D721Med (cell line): ENCODE data around the gene COL5A2.

Experiments used
- DNase-seq: peaks from one replicate; pipeline ENCODE4 v3.0.0; 2011; ENCODE audit warnings: low spot score; ENCODE audit not compliant: insufficient read length
- FAIRE-seq: peaks from 2 replicates; lab custom pipeline; 2011; peaks lifted over from hg19 to GRCh38; lab: Jason Lieb, UNC
- CTCF ChIP-seq: IDR thresholded peaks from 2 replicates; pipeline ENCODE4 v1.5.1; 2012; ENCODE audit warnings: mild to moderate bottlenecking, control low read depth; ENCODE audit not compliant: insufficient read depth; ENCODE audit errors: missing control alignments

The COL5A2 gene

DNA sequence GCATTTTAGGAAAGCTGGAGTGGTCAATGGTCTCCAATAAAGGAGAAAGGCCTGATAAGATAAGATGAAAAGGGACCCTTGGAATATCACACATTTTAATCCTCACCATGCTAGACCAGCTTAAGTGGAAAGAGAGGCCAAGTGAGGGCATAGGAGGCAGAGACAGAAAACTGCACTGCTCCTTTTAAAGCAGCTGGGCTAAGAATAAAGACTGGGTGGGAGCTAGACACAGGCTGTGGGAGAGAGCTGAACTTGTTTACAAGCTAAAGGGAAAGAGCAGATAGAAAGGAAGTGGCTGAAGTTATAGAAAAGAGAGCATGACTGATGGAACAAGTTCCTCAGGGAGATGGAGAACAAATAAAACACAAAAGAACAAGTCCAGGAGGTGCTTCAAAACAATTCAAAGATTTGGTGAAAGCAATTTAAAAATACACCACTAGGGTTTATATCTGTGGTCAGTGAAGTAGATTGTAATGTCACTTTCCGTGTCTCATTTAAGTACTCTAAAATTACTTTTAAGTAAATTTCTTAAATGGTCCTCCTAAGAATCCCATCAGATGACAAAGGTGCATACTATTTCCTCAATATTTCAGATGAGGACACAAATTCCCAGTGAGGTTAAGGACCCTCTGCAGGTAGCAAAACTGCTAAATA, 7.5 kb downstream of the COL5A2 start:
- no peak for TF ChIP-seq CTCF
- FAIRE-seq (no peak), DNase-seq (no peak)

DNA sequence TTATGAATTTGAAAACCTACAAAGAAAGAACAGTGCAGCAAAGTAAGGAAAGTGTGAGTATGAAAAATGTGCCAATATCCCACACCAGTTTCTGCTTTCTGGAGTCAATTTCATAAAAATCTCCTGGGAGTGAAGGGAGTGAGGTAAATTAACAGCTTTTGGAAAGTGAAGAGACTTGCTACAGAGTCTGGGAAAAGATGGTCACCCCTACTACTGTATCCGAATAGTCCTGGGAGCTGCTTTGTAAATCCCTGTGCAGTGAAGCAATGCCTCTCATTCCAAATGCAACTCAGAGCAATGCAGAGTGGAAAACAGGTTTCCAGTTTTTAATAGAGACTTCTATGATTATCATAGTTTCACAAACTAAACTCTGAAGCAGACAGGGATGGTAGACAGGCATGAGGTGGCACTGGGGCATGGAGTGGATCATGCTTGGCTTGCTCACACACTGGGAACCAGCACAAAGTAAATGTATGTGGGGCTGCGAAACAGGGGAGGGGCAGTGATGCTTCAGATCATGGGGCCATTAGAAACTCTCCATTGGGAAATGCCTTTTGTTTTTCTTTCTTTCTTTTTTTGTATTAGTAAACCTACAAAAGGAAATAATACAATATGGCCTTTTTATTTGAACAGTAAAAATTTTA, 10.6 kb downstream of the COL5A2 start:
- DNase-seq (no peak), FAIRE-seq (no peak)
- TF ChIP-seq CTCF, result no peak

- FAIRE-seq, result no peak
- no peak for TF ChIP-seq CTCF
- no peak for DNase-seq
Measured at GRCh38 chr2:189165656-189166380, 13.7 kb downstream of the COL5A2 start.

DNA sequence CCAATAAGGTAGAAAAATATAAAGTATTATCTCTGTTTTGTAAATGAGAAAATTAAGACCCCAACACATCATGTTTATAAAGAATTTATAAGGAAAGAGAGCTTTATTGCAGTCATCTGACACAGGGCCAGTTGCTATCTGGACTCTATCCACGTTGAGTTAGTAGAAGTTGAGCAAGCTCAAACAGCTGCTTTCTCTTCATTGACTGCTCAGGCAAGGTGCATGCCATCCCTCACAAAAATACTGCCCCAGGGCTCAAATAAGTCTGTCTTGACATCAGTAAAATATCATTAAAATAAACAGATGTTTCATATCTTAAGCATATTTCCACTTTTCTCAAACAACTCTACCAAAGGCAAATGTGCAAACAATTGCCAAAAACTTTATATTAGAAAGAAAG, 14.8 kb downstream of the COL5A2 start:
- FAIRE-seq (no peak), DNase-seq (no peak)
- no peak for TF ChIP-seq CTCF

- FAIRE-seq (no peak), DNase-seq (no peak)
- TF ChIP-seq CTCF, result no peak
Measured at GRCh38 chr2:189163889-189164288, 15.7 kb downstream of the COL5A2 start.

DNA sequence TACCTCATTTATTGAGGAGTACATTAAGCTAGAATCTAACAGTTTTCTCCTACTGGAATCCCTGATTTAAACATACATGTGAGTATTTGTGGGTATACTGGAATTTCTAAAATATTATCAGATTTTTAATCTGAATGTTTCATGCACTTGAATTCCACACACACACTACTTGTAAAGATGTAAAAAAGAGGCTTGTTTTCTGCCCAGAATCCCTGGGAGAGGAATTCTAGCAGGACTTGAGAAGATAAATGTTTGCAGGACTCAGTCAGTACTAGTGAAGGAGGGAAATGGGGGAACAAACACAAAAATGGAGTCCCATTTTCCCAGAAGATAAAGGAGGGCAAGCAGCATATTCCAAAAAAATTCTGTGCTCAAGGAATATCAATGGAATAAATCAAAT, 17.0 kb downstream of the COL5A2 start:
- no peak for TF ChIP-seq CTCF

More for the DNA sequence above, 17.0 kb downstream of the COL5A2 start:
- FAIRE-seq (no peak), DNase-seq (no peak)
